Natural killer cell (primary cell): Measurements from ENCODE around the gene ART1. TPM values are rescaled to one million over a fixed set of nuclear protein-coding genes. Genes with fewer than 3 reads are reported as not detected.
A peak's percentile ranks its signal among the peaks of the same experiment; 100 is the strongest.

Source experiments
- ATAC-seq, 3 donors: fragments of 150-1000 bp in 2 of 3; fragments of 200-7000 bp in 1 of 3; cut with Tn5 transposase; 1 replicate in 1 of 3; 2 replicates in 2 of 3; pipeline ENCODE4 v1.10.0; 2021; ENCODE audit warnings: mild to moderate bottlenecking in 2 of 3, moderate library complexity in 2 of 3
- DNase-seq, 2 donors: peaks; one replicate each; pipeline versions ENCODE4 v3.0.0 to v3.0.0-alpha.2; 2013 to 2021; ENCODE audit warnings: mixed read lengths in 1 of 2
- H3K27ac ChIP-seq: one replicate; pipeline ENCODE4 v1.5.1; 2013; ENCODE audit warnings: mild to moderate bottlenecking, low read length
- H3K27me3 ChIP-seq: one replicate; pipeline ENCODE4 v1.6.1; 2013; ENCODE audit warnings: low read length; ENCODE audit not compliant: control insufficient read depth, insufficient read depth
- H3K36me3 ChIP-seq: one replicate; pipeline ENCODE4 v1.6.1; 2013; ENCODE audit warnings: low read length; ENCODE audit not compliant: control insufficient read depth, insufficient read depth
- H3K4me1 ChIP-seq: one replicate; pipeline ENCODE4 v1.6.1; 2013; ENCODE audit warnings: low read length; ENCODE audit not compliant: control insufficient read depth, insufficient read depth
- H3K4me3 ChIP-seq: one replicate; pipeline ENCODE4 v1.5.1; 2013; ENCODE audit warnings: low read length
- H3K9me3 ChIP-seq: one replicate; pipeline ENCODE4 v1.6.1; 2013; ENCODE audit warnings: low read length; ENCODE audit not compliant: control insufficient read depth, insufficient read depth
- H3K27ac Mint-ChIP-seq, 2 donors: one replicate each; pipeline ENCODE4 v1.8.0; 2022; ENCODE audit warnings: mild to moderate bottlenecking in 2 of 2, mixed read lengths in 2 of 2, moderate library complexity in 1 of 2
- H3K27me3 Mint-ChIP-seq, 2 donors: one replicate each; pipeline ENCODE4 v1.8.0; 2022; ENCODE audit warnings: low read depth in 2 of 2, mixed read lengths in 2 of 2
- H3K36me3 Mint-ChIP-seq: one replicate; pipeline ENCODE4 v1.8.0; 2022; ENCODE audit warnings: mixed read lengths
- H3K4me1 Mint-ChIP-seq, 2 donors: one replicate each; pipeline ENCODE4 v1.8.0; 2022; ENCODE audit warnings: mixed read lengths in 2 of 2
- H3K4me3 Mint-ChIP-seq: one replicate; pipeline ENCODE4 v1.8.0; 2022; ENCODE audit warnings: mild to moderate bottlenecking, moderate library complexity, mixed read lengths
- H3K9me3 Mint-ChIP-seq, 2 donors: one replicate each; pipeline ENCODE4 v1.8.0; 2022; ENCODE audit warnings: mixed read lengths in 2 of 2
- WGBS: methylation state at CpG from one replicate; pipeline ENCODE4 v1.1.7; 2013; ENCODE audit warnings: missing lambda C conversion rate; ENCODE audit not compliant: insufficient coverage; 5-methylcytosine and 5-hydroxymethylcytosine counted together
- intact Hi-C: fragments of 100-400 bp; cut with micrococcal nuclease; formaldehyde crosslinking; loops from one replicate; pipeline ENCODE4 v1.14.2; 2022
- total RNA-seq, 4 donors: library from RNA; stranded (reverse); fragments of 120-200 nt in 1 of 4; gene quantifications; one replicate each; pipeline versions ENCODE4 v1.2.3 to v1.2.4, GENCODE V29; 2013 to 2022
- TF ChIP-seq, protein P1 (sequence below): fragments of 200-600 bp; IDR thresholded peaks from one replicate; pipeline ENCODE4 v1.8.0; 2022; ENCODE audit warnings: antibody characterized with exemption

ART1 gene
- total RNA-seq, 3 donors from 2014 or later (not counting 1 experiment from before 2014, with no cell fraction given), result not detected

DNA sequence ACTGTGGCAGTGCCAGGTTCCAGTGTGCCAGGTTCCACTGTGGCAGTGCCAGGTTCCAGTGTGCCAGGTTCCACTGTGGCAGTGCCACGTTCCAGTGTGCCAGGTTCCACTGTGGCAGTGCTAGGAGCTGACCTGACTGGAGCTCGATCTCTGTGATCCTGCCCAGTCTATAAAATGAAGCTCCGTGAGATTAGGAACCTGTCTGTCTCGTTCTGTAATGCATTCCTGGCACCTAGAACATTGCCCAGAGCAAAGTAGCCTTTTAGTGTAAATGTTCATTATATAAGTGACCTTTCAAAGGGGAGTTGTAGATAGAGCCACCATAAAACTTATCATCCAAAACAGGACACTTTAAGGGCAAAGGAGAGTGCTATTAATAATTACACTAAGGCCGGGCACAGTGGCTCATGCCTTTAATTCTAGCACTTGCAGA is 39.1 kb upstream of the ART1 start:
- TF ChIP-seq, protein P1, sequence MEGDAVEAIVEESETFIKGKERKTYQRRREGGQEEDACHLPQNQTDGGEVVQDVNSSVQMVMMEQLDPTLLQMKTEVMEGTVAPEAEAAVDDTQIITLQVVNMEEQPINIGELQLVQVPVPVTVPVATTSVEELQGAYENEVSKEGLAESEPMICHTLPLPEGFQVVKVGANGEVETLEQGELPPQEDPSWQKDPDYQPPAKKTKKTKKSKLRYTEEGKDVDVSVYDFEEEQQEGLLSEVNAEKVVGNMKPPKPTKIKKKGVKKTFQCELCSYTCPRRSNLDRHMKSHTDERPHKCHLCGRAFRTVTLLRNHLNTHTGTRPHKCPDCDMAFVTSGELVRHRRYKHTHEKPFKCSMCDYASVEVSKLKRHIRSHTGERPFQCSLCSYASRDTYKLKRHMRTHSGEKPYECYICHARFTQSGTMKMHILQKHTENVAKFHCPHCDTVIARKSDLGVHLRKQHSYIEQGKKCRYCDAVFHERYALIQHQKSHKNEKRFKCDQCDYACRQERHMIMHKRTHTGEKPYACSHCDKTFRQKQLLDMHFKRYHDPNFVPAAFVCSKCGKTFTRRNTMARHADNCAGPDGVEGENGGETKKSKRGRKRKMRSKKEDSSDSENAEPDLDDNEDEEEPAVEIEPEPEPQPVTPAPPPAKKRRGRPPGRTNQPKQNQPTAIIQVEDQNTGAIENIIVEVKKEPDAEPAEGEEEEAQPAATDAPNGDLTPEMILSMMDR, result no peak
- Histone ChIP-seq H3K27ac (no peak overlapping the region), H3K4me3 (no peak overlapping the region), H3K27me3 (no peaks in the 10 kb centered on the region), H3K9me3 (no peaks in the 10 kb centered on the region), H3K36me3 (no peaks in the 10 kb centered on the region), H3K4me1 (no peaks in the 10 kb centered on the region)
- Mint-ChIP-seq H3K9me3 (no peaks in the 10 kb centered on the region), H3K4me1 (no peaks in the 10 kb centered on the region), H3K27ac (no peak overlapping the region), H3K36me3 (no peaks in the 10 kb centered on the region), H3K4me3 (no peak overlapping the region), H3K27me3 (peaks cover 0 to 3% of the 10 kb centered on the region in 2 donors)
- no peak for DNase-seq
- 84% methylated on average over 5 of the region's 5 CpGs for WGBS
- ATAC-seq, result no peak
- intact Hi-C loops, result no loop called here

DNA sequence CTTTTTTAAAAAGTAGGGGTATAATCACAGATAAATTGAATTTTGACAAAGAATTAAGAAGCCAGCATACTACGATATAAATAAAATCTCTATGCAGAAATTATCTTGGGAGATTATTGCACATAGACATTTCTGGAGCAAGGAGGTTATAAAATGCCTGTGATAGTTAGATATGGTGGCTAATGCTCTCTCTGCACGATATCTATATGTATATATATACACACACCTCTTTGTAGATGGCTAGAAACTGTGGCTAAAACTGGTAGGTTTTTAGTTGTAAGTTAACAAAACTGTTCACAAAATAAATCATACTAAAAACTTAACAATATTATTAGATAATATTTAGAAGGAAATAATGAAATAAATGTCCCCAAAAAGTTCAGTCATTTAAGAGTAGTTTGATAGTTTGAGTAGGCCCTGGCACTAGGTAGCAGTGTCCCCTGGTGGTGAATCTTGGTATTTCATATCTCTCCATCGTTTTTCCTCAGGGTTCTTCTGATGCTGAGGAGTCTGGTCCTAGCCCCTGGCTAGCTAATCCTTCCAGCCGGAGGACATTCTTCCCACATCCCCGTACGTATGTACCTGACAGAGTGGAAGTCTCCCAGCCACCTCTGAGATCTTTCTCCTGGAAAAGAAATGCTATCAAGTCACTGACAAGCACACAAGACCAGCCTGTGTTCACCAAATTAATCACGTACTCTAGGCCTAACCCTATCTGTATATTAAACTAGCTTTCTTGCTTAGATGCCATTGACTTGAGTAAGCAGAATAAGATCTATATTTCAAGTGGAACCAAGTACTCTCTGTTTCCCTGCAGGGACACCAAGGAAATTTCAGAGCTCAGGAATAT is 35.3 kb upstream of the ART1 start:
- Mint-ChIP-seq H3K27ac (no peak overlapping the region), H3K4me3 (no peak overlapping the region), H3K9me3 (no peaks in the 10 kb centered on the region), H3K36me3 (no peaks in the 10 kb centered on the region), H3K27me3 (peaks cover 0 to 3% of the 10 kb centered on the region in 2 donors), H3K4me1 (peaks cover 10% of the 10 kb centered on the region in 2 donors)
- Histone ChIP-seq H3K4me3 (no peak overlapping the region), H3K9me3 (no peaks in the 10 kb centered on the region), H3K4me1 (peaks cover 4% of the 10 kb centered on the region), H3K27ac (no peak overlapping the region), H3K36me3 (no peaks in the 10 kb centered on the region), H3K27me3 (no peaks in the 10 kb centered on the region)
- WGBS, result 42% methylated on average over 5 of the region's 7 CpGs
- TF ChIP-seq, protein P1, result peak; percentile 85
- intact Hi-C loops, result no loop called here
- ATAC-seq (peak in 2 of 3 donors; percentile 47 to 64), DNase-seq (peak in 1 of 2 donors; percentile 69)

DNA sequence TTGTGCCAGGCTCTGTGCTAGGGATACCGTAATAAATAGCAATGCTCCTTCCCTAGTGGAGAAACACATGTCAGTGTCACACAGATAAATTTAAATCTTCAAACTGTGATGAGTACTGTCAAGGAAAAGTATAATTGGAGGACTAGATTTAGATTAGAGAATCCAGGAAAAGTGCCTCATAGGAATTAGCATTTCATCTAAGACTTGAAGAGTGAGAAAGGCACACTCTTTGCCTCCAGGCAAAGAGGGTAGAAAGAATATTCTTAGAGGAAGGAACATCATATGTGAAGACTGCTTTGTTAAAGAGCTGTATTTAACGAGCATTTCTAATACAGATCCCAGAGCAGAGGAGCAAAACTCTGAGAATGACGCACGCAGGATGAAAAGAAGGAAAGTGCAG is 34.1 kb upstream of the ART1 start:
- H3K4me3 ChIP-seq, result no peak overlapping the region
- TF ChIP-seq, protein P1, result no peak
- peaks cover 14% of the 10 kb centered on the region in 2 donors for H3K4me1 Mint-ChIP-seq
- intact Hi-C loops, result no loop called here
- no peaks in the 10 kb centered on the region for H3K9me3 ChIP-seq
- no peaks in the 10 kb centered on the region for H3K9me3 Mint-ChIP-seq
- ATAC-seq (no peak), DNase-seq (no peak)
- H3K27me3 ChIP-seq, result no peaks in the 10 kb centered on the region
- H3K4me1 ChIP-seq, result peaks cover 9% of the 10 kb centered on the region
- no peaks in the 10 kb centered on the region for H3K36me3 ChIP-seq
- 92% methylated on average over 4 of the region's 4 CpGs for WGBS
- no peak overlapping the region for H3K4me3 Mint-ChIP-seq
- peaks cover 0 to 3% of the 10 kb centered on the region in 2 donors for H3K27me3 Mint-ChIP-seq
- H3K27ac Mint-ChIP-seq, result no peak overlapping the region
- no peaks in the 10 kb centered on the region for H3K36me3 Mint-ChIP-seq
- no peak overlapping the region for H3K27ac ChIP-seq
